Gastrocnemius medialis (tissue), 4 donors: ENCODE results near the gene LRRN3.
A peak's percentile ranks its signal among the peaks of the same experiment; 100 is the strongest.

ENCODE experiments used
- CTCF ChIP-seq, 5 experiments: fragments of 450-650 bp in 3 of 5; fragments of 200-600 bp in 2 of 5; sonication (generic) in 2 of 5; IDR thresholded peaks in 4 of 5; conservative IDR thresholded peaks in 1 of 5; 1 replicate in 4 of 5; 2 replicates in 1 of 5; pipeline ENCODE4 v1.5.1; 2016 to 2019; ENCODE audit warnings: antibody characterized with exemption in 5 of 5, mild to moderate bottlenecking in 3 of 5, moderate library complexity in 3 of 5
- POLR2A ChIP-seq, 2 donors: fragments of 450-650 bp; IDR thresholded peaks; one replicate each; pipeline ENCODE4 v1.6.1; 2017; ENCODE audit warnings: antibody characterized with exemption in 2 of 2, mild to moderate bottlenecking in 2 of 2, moderate library complexity in 2 of 2

- no peak for TF ChIP-seq CTCF (IDR thresholded peaks at IDR 0.05 in 4 of 5, conservative IDR thresholded peaks at IDR 0.05 in 1 of 5)
- TF ChIP-seq POLR2A (IDR thresholded peaks at IDR 0.05) = peak in 1 of 2 donors; percentile 55
These were observed at the start of gene LRRN3 for GRCh38 chr7:111090846-111091245.
